GM21529 (cell line): ENCODE results near the gene CA7.
A peak's percentile ranks its signal among the peaks of the same experiment; 100 is the strongest.

Experiments
- ATAC-seq: cut with Tn5 transposase; IDR thresholded peaks from one replicate; pipeline ENCODE4 v1.9.1; 2021; ENCODE audit not compliant: unreplicated experiment

CA7 gene

DNA sequence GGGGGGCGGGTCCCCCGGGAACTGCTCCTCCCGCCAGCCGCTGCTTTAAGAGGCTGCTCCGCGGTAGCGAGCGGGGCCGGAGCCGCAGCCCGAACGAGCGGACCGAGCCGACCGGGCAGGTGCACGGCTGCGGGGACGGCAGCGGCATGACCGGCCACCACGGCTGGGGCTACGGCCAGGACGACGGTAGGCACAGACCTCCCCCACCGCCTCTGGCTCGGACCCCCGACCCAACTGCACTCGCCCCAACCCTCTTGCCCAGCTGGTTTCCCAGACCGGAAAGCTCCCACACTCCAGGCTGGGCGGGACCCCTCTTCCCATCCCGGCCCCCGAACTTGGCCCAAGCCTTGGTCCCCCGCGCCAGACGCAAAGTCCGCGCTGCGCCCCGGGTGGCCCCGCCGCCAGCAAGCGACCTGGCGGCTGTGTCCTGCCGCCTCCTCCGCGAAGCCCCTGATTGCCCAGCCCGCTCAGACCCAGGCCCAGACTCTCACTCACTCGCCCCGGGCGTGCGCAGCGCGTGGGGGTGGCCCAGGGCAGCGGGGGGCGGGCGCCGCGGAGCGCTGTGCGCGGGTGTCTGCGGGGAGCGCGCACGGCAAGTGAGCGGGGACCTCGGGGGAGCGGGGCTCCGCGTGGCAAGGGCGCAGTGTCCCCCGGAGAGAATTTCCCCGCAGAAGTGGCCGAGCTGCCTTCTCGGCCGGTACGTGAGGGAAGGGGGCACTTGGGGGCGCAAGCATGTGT, at the start of gene CA7:
TSS of gene CA7 (plus strand) at position 73 of the 738 bp plus-strand sequence. CDS start at position 147, 74 bp downstream.
- ATAC-seq: no peak

DNA sequence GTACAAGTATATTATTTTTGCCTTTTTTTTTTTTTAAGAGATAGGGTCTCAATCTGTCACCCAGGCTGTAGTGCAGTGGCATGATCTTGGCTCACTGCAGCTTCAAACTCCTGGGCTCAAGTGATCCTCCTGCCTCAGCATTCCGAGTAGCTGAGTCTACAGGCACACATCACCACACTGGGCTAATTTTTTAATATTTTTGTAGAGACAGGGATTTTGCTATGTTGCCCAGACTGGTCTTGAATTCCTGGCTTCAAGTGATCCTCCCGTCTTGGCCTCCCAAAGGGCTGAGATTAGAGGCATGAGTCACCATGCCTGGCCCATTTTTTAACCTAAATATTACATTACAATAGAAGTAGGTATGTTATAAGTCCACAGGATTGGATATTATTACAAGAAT, 46.1 kb upstream of the CA7 start:
- no peak for ATAC-seq

GRCh38 chr16:66800856-66801255, 43.4 kb upstream of the CA7 start:
- ATAC-seq: no peak

DNA sequence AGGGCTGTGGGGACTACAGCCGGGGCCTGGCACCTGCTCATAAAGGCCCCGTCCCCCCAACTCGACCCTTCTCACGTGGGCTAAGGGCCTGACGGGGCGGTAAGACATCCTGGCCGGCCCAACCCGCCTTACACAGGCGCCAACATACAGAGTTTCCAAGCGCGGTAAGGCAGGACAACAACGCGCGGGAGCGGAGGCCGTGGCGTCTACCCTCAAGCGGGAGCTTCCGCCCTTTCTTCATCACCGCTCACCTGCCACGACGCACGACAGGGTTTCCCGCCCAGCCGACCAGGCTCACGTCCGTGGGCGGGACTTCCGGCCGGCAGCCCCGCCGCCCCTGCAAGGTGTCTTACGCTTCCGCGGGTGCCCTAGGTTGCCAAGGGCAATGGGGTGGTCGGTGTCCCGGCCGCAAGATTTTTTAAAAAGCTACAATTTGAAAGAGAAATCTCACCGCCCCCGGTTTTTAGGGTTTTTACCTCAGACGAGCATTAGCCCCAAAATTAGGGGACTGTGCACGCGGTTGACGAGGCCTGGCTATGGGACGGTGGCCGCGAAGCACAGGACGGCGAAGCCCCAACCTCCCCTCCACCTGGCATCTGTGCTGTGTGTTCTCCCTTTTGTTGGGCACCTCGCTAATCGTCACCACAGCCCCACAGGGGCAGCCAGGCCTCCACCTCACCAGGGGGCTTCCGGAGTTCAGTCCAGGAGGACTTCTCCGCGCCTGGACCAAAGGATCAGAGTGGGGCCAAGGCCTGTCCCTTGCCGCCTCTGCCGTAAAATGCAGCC, 42.7 kb upstream of the CA7 start, which contains the start of gene TERB1:
TSS of gene TERB1 (minus strand) at position 265 of the 786 bp plus-strand sequence. CDS start 4,786 bp downstream, outside the sequence.
- no peak for ATAC-seq

- no peak for ATAC-seq
These were observed 42.1 kb upstream of the CA7 start for GRCh38 chr16:66802159-66802558.

DNA sequence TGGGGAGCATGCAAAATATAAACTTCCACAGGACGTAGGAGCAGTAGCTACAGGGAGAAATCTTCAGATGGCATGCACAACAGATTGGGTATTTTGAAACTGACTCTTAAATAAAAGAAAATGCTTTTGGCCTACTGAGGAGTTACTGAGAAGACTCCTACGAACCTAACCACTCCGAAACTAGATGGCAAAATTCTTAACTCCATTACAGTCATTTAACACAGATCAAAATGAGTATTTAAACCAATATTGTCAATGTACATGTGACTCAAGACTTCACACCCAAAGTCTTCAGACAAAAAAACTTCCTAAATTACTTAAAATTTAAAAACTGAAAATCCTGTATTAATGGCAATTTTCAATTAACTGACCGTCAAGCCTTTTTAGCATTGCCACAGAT, 34.4 kb upstream of the CA7 start:
- ATAC-seq: no peak

- no peak for ATAC-seq
These were observed 33.8 kb upstream of the CA7 start for GRCh38 chr16:66810391-66810790.

DNA sequence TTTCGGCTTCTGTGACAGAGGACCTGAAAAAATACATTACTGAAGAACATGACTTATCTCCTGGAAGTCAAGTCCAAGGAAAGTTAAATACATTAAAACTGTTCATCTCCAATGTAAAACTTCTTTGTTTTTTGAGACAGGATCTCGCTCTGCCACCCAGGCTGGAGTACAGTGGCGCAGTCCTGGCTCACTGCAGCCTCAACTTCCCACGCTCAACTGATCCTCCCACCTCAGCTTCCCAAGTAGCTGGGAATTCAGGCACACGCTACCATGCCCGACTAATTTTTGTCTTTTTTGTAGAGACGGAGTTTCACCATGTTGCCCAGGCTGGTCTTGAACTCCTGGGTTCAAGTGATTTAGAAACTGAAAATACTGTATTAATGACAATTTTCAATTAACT, 33.2 kb upstream of the CA7 start:
- no peak for ATAC-seq

DNA sequence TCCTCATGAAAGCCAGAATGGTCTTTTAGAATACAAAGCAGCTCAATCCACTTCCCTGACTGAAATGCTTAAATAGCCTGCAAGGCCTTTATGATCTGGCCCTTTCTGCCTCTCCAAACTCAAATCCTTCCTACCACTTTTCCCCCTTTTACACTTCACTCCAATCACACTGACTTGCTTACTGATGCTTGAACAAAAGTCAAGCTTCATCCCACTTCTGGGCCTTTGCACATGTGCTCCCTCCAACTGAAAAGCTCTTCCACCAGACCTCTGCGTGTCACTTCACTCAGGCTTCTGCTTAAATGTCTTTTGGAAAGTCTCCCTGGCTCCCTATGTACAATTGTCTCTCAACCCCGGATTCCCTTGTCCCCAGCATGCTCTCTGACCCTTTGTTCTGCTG, 29.5 kb upstream of the CA7 start:
- ATAC-seq: no peak

DNA sequence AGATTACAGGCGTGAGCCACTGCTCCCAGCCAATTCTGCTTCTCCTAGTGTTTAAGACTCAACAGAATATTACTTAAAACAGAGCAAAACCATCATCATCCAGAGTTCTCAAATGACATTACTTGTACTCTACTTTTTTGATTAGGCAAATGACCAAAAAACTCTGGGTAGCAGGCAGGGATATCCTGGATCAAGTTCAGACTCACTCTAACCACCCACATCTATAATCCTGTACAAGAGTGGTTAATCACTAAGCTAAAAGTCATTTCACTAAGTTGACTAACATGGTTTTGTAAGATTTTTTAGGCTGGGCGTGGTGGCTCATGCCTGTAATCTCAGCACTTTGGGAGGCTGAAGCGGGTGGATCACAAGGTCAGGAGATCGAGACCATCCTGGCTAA, 20.2 kb upstream of the CA7 start:
- no peak for ATAC-seq

DNA sequence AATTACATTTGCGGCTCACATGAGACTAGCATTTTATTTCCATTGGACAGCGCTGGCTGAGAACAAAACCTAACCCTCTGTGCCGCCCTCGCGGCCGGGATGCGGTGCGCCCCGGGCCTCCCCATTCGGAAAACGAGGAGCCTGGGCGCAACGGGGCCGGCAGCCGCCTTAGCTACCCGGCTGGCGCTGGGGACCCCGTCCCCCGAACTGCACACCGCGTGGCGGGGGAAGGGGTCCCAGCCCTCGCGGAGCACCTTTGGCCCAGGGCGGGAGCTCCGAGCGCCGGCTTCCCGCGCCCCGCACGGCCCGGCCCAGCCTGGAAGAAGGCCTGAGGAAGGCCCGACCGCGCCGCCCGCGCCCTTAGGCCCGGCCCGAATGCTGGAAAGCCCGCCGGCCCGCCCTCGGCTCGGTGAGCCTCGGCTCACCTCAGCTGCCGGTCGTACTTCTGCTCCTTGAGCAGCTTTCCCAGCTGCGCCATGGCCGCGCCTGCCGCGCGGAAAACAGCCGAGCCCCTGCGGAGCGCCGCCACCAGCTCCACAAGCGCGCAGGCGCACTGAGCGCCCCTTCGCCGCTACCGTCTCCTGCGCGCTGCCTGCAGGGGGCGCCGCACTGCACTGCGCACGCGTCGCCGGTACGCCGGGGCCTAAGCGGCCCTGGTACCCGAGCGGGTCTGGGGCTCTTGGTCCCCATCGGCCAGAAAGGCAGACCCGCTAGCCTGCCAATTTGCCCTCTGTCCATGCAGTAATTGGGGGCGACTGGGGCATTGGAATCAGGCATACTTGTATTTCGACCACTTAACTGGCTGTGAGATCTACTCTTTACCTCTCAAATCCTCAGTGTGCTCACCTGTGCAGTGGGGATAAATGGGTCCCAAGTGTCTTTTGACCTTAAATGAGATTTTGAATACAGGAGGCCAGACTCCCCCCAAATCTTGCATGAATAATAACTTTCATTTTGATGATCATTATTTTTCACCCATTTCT, 13.5 kb upstream of the CA7 start, which contains the start of gene NAE1:
TSS of gene NAE1 (minus strand) at position 555 of the 983 bp plus-strand sequence. CDS start at position 478, 77 bp downstream.
- ATAC-seq: peak; percentile 89

DNA sequence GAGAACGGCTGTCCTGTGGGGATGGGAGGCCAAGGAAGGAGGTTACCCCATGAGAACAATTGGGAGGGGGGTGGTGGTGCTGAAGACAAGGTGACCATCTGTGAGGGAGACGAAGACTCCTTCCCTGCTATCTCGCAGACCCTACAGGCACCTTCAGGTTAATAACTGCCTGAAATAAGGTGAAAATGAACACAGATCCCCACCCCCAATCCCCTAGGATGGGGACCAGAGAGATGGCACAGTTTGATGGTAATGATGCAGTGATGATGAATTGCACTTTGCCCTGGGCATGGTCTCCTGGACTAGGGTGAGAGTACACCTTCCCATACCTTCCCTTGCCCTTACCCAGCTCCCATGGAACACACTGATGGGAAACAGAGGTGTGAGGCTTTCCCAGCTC, 12.0 kb upstream of the CA7 start:
- no peak for ATAC-seq

DNA sequence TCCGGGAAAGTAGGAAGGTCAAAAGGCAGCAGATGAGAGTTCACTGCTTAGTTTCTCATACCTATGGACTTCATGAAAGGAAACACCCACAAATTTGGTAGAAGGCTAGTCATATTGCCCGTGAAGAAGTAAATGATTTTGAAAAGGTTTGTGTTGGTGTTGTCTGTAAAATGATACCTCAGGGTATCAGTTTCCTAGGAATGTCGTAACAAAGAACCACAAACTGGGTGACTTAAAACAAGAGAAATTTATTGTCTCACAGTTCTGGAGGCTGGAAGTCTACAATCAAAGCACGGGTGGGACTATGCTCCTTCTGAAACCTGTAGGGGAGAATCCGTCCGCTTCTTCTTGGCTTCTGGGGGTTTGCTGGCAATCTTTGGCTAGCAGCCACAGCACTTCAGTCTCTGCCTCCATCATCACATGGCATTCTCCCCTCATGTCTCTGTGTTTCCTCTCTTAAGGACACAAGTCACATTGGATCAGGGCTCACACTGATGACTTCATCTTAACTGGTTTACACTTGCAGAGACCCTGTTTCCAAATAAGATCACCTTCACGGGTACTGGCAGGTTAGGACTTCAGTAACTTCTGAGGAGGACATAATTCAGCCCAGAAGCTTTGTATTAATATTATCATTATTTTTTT, 11.4 kb upstream of the CA7 start:
- no peak for ATAC-seq

DNA sequence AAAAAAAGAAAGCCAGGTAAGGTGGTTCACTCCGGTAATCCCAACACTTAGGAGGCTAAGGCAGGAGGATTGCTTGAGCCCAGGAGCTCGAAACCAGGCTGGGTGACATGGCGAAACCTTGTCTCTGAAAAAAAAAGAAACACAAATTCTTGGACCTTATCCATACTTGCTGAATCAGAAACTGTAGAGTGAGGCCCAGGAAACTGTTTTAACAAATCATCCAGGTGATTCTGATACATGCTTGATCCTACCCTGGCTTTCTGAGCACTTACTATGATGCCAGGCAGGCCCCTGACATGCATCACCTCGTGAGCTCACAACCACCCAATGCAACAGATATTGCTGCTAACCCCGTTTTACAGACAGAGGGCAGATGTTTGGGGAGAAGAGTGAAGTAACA, 9.5 kb upstream of the CA7 start:
- ATAC-seq: no peak

- no peak for ATAC-seq
These were observed 3.3 kb upstream of the CA7 start for GRCh38 chr16:66840883-66841282.

DNA sequence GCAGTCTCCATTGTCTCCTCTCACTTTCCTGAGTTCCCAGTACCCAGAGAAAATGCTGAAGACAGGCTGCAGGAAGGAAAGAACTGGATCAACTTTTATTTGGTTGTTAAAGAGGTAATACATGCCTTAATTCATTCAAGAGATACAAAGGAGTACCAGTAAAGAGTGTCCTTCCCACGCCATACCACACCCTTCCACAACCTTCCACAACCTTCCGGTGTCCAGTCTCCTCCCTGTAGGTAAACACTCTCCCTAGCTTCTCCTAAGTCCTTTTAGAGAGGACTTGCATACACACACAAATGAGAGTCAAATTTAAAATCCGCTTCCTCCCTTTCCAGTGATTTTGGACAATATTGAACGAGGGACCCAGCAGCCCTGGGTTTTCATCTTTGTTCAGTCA, 2.8 kb upstream of the CA7 start:
- ATAC-seq: no peak

- ATAC-seq: no peak
These were observed 1.4 kb upstream of the CA7 start for GRCh38 chr16:66842765-66843164.

DNA sequence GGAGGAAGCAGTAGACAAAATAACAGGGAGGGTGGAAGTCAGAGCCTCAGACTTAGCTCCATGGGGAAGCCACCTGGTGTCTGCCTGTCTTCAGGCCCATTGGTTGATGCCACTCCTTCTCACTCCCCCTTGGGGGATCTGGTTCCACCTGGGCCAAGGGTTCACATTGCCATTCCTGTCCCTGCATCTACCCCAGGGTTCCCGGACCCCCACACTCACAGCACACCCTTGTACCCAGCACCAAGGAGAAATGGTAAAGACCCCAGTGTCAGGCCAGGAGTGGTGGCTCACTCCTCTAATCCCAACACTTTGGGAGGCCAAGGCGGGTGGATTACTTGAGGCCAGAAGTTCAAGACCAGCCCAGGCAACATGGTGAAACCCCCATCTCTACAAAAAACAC, 1.0 kb upstream of the CA7 start:
- ATAC-seq: no peak

- no peak for ATAC-seq
These were observed 239 bp upstream of the CA7 start for GRCh38 chr16:66844009-66844341.

- ATAC-seq: no peak
These were observed 831 bp downstream of the CA7 start for GRCh38 chr16:66845080-66845410.

DNA sequence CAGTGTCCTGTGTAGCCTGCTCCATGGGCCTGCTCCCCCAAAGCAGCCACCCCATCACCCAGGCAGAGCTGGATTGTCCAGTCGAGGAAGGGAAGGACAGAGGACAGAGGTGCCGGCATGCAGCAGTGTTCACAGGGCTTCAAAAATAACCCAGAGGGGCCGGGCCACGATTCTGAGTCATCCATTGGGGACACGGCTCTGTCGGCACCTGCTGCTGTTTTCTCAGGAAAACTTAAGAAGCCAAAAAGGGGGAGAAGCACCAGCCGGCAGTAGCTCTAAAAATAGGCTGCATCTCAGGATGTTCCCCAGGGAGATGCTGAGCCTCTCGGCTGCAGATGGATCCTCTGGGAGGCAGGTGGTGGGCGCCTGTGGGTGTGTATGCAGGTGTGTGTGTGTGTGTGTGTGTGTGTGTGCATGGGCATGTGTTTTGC, 1.6 kb downstream of the CA7 start:
- ATAC-seq: no peak
